NCI-H1436 (cell line): ENCODE data around the gene PNKP.
A peak's percentile ranks its signal among the peaks of the same experiment; 100 is the strongest.
"Not testable (repeated sequence)": the region's sequence is repeated elsewhere in the genome, so short reads cannot be mapped to it uniquely, and the experiment has no call there.

Source experiments
- DNase-seq: peaks from one replicate; lab custom pipeline; 2025; lab: John Stamatoyannopoulos, UW

The PNKP gene

DNA sequence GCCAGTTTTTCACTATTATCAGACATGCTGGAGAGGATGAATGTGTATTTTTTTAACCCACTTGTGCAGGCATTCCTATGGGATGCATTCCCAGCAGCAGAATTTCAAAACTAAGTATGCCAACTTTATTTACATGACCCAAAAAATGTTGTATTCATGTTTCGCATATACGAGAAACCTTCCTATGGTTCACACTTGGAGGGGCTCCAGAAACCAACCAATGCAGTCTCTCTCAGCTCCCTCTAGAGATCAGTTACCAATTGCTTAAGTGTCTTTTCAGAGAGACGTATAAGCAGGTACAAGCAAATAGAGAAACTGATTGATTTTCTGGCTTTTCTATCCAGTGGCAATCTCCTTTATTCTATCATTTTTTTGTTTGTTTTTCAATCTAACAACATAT is 22.0 kb downstream of the PNKP start:
- DNase-seq, result no peak

DNA sequence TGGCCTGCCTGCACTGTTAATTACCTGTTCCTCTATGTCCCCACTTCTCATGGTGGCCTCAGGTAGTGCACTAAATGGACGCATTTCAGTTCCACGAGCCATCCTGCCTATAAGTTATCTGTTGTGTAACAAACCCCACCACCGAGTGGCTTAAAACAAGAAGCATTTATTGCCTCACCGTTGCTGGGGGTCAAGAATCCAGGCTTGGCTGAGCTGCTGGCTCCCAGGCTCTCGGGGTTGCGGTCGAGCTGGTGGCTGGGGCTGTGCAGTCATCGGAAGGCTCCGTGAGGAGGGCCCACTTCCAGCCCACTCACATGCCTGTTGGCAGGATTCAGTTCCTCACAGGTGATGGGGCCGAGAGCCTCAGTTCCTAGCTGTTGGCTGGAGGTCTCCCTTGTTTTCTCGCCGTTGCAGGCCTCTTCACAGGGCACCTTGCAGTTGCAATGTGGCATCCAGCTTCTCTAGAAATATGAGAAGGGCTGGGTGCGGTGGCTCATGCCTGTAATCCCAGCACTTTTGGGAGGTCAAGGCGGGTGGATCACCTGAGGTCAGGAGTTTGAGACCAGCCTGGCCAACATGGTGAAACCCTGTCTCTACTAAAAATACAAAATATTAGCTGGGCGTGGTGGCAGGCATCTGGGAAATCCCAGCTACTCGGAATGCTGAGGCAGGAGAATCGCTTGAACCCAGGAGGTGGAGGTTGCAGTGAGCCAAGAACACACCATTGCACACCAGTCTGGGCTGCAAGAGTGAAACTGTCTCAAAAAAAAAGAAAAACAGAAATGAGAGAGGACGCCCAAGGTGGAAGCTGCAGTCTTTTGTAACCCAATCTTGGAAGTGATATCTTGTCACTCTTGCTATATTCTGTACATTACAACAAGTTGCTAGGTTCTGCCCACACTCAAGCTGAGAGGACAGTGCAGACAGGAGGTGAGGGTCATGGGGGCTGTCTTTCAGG is 23.0 kb downstream of the PNKP start:
- no peak for DNase-seq

DNA sequence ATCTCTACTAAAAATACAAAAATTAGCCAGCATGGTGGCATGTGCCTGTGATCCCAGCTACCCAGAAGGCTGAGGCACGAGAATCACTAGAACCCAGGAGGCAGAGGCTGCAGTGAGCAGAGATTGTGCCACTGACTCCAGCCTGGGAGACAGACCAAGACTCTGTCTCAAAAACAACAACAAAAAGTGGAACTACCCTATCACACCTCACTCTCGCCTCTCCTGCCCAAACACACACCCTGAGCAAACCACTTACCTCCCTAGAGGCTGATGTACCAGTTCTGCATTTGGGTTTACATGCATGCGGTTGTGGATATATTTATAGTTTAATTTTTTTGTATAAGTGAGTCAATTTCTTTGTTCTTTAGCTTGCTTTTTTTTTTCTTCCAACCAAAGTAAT is 24.1 kb downstream of the PNKP start:
- no peak for DNase-seq

DNA sequence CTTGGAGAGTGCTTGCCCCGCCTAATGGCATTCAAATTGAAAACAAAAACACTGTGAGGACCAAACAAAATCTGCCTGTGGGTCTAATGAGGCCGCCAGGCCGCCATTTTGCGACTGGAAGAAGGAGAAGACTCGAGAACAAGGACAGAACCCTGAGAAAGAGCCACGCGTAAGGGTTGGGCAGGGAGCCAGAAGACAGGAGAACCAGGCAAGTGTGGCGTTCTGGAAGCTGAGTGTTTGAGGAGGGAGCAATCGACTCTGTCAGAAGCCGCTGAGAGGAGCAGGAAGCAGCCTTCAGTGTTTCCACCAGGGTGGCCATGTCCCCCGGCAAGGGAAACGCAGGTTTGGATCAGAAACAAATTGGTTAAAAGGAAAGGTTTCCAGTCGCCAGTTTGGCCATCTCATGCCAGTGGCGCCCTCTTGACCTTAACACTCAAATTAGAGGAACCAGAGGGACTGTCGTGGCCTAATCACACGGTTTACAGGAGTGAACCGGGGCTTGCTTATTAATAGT is 26.6 kb downstream of the PNKP start:
- no peak for DNase-seq

DNA sequence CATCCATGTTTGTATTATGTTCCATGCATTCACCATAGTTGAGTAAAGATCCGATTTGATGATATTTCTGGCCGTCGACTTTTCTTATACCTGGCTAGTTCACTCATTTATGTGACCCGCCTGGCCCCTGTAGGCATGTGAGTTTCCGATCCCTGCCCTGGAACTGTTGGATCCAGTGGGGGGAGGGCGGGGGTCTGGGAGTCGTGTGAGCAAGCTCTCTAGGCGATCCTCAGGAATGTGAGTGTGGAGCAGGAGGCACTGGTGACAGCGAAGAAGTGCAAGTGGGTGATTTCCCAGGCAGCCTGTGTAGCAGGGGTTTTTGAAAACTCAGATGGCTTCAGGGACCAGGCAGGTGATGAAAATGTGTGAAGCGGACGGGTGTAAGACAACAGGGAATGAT is 27.1 kb downstream of the PNKP start:
- no peak for DNase-seq

DNA sequence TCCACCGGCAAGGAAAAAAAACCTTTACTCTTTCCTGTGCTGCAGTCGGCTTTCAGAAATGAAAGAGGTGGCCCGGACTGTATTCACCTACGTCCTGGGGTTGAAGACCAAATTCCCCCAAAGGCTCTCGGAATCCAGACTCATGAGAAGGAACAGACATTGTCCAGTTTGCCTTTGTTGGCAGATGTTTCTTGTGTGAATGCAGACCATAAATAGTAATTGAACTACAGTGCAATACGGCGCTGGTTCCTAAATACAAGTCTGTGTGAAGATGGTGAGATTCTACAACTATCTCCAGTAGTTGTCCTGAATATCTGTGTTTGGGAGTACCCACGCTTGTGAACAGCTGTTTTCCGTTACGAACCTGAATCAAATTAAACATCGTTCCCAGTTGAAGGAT is 27.7 kb downstream of the PNKP start:
- no peak for DNase-seq

DNA sequence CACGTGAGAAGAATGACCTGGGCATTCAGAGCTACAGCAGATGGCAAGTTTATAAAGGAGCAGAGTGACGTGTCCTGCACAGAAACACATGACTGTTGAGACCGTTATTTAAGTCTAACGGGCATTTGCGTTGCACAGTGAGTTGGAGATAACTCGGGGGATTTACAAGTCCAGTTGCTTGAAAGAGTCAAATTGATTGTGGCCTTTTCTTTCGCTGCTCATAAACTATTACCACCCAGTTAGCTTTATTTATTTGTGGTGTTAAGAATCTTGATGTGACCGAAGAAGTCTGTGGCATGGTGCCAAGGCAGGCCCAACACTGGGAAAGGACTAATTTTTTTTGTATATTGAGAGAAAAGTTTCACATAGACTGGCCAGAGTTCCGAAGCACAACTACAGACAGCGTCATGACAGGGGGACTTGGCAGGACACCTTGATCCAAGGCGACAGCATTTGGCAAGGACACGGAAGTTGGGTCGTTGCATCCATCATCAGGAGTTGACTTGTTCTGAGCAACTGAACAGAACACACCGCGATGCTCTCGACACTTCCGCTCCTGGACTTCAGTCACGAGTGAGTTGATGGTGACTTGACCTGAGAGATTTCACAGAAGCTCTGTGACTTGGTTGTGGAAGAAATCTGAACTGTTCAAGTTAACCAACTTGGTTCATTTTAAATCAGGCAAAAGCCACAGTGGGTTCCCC is 28.3 kb downstream of the PNKP start:
- DNase-seq, result no peak

DNA sequence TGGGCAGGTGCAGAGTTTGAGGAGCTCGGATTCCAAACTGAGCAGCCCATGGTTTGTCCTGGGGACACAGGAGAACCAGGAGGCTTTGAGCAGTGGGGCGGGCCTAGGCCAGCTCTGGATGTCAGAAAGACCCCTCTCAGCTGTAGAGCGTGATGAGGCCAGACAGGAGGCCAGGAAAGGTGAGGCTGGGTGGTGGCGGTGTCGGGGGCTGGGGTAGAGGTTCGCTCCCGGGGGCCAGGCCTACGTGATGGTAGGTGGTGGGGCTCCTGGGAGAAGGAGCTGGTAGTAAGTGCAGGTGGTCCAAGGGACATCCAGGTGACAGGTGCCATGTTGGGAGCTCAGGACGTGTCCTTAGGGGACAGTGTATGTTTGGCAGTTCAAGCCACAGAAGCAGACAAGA is 30.0 kb downstream of the PNKP start:
- DNase-seq, result no peak

DNA sequence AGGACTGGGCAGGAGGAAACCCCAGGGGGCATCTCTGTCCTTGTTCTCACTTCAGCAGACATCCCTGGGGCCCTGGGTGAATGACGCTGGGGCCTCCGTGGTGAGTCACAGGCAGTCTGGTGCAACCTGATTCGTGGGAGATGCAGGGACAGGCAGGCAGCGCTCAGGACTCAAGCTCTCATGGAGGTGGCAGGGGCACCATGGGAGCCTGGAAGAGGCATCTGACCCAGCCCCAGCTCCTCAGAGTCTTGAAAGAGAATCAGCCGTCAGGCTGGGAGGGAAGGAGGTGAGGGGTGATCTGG is 30.4 kb downstream of the PNKP start:
- DNase-seq, result no peak

DNA sequence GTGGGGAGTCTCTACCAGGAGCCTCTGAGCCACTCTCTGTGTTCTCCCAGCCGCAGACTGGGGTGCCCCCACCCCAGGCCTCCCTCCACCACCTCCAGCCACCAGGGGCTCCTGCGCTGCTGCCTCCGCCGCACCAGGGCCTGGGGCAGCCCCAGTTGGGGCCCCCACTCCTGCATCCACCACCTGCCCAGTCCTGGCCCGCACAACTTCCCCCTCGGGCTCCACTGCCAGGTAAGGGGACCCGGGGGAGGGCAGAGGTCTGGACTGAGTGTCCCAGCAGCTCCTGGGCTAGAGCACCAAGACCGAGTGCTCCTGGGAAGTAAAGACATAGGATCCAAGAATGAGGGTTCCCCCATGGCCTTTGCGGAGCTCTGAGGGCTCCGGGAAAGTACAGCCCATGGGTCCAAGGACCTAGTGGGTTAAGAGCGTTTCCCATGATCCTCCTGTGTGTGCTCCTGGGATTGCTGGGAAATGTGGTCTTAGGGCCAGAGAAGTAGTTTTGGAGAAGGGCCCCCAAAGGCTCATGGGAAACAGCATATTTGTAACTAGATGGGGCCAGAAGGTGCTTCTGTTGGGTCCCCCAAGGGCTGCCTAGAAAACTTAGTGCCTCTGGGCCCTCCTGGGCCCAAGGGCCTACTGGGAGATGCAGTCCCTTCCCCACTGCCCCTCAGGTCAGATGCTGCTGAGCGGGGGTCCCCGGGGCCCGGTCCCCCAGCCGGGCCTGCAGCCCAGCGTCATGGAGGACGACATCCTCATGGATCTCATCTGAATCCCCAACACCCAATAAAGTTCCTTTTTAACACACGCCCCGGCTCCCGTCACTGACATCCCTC is 31.0 kb downstream of the PNKP start:
- no peak for DNase-seq

DNA sequence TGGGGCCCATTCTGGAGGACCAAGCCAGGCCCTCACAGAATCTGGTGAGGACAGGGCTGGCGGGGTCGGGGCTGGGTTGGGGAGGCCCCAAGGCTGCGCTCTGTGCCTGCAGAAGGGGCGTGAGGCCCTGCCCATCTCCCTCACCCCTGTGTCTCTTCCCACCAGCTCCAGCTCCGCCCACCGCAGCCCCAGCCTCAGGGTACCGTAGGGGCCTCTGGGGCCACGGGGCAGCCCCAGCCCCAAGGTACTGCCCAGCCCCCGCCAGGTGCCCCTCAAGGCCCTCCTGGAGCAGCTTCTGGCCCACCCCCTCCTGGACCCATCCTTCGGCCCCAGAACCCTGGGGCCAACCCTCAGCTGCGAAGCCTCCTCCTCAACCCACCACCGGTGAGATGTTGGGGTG is 31.8 kb downstream of the PNKP start:
- no peak for DNase-seq

DNA sequence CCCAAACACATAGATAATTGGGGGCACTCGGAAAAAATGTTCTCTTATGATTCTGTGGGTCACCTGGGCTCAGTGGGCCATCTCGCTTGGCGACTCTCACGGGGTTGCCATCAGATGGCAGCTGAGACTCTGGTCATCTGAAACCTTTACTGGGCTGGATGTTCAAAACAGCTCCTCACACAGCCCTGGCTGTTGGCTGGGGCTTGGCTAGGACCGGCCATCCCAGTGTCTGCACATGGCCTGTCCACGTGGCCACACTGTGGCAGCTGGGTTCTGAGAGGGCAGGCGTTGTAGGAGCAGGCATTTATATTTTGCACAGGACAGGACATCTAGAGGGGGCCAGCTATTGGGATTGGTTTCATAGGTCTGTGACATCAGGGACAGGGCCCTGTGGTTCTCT is 33.8 kb downstream of the PNKP start:
- DNase-seq, result no peak

DNA sequence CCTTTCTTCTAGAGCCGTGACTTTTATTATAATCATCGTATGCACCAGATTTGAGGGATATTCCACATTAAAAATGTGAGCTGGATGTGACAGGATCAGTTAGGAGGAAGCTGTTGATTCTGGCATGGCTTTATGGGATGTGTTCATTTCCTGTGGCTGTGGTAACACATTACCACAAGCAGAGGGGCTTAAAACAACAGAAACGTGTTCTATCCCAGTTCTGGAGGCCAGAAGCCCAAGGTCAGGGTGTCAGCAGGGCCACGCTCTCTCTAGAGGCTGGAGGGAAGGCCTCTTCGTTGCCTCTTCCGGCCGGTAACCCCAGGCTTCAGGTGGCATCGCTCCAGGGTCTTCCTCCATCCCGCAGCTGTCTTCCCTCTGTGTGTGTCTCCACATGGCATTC is 34.8 kb downstream of the PNKP start:
- DNase-seq, result no peak

DNA sequence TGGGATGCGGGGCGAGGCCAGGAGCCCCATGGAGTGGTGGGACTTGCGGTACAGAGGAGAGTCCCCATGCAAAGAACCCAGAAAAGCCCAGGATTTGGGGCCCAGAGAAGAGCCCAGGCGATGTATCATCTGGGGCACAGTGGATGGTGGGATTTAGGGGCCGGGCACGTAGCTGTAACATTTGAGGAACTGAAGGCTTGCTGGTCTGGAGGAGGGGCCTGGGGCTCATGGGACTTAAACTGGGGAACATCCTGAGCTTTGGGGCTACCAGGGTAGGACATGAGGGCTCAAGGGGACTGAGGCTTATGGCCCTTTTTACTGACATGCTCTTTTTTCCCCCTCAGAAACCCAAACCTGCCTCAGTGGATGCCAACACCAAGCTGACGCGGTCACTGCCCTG is 35.8 kb downstream of the PNKP start:
- DNase-seq, result no peak

DNA sequence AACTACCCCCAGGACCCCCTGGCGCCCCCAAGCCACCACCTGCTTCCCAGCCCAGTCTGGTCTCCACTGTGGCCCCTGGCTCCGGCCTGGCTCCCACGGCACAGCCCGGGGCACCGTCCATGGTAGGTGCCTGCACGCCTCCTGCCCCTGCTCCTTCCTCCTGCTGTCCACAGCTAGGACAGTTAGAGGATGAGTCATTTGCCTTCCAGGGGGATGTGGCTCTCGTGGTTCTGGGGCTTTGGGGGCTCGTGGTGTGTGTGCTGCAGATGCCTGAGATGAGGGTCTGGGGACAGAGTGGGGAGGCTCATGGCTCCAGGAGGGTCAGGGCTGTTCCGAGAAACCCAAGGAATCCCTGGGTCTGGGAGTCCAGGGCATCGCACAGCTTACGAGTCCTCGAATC is 36.6 kb downstream of the PNKP start:
- no peak for DNase-seq

DNA sequence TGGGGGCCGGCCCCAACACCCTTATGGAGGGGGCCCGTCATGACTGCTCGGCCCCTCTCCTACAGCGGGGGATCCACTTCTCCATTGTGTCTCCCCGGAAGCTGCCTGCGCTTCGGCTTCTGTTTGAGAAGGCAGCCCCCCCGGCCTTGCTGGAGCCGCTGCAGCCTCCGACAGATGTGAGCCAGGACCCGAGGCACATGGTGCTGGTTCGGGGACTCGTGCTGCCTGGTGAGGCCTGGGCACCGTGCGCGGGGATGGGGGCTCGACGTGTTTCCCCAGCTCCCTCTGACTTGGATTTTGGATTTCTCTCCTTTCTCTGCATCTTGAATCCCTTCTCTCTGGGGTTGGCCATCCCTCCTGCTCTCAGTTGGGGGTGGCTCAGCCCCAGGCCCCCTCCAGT is 37.7 kb downstream of the PNKP start:
- DNase-seq, result no peak

DNA sequence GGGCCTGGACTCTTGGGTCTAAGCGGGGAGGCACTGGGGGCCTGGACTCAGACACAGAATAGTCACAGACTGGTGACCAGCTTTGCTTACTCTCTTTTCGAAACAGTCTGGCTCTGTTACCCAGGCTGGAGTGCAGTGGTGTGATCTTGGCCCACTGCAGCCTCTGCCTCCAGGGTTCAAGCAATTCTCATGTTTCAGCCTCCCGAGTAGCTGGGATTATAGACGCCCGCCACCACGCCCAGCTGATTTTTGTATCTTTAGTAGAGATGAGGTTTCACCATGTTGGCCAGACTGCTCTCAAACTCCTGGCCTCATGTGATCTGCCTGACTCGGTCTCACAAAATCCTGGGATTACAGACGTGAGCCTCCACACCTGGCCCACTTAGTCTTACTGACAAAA is 38.2 kb downstream of the PNKP start:
- no peak for DNase-seq

DNA sequence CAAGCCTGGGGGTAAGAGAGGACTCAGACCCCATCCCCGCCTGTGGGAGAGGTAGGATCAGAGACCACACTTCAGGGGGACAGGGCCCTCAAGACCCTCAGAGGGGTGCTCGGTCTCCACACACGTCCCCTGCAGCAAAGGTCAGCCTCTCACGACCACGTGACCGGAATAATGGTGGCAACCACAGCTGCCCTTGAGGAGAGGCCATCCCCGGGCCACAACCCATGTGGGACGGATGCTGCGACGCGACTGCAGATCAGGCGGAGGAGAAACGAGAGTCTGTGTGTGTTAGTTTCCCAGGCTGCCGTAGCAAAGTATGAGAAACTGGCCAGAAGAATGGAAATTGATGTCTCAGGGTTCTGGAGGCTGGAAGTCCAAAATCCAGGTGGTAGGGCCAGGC is 40.3 kb downstream of the PNKP start:
- no peak for DNase-seq

DNA sequence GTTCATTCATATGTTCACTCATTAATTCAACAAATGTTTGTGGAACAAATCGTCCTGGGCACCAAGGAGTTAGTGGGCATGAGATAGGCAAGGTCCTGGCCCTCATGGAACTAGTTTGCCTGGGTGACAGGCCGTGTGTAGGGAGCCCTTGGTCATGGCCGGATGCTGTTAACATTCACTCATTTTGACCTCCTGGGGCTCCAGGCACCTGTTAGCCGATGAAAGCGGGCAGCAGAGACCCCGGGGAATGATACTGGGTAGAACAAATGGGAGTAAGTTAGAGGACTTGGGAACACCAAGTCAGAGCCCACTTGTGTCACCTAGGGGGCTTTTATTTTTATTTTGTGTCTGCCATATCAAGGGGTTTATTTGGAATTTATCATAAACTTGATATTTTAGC is 42.7 kb downstream of the PNKP start:
- no peak for DNase-seq

DNA sequence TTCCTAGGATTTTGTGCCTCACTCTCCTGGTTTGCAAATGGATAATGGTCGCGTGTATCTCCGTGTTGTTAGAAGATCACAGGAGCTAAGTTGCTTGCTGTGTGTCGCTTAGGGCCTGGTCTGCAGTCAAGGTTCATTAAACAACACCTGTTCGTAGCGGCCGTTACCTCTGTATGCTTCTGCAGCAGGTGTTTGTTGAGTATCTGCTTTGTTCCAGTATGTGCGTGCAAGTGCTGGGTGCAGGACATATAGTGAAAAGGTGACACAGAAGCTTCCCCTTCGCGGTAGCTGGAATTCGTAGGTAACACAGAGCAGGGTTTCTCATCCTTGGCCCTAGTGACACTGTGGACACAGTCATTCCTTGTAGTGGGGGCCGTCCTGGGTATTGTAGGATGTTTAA is 43.9 kb downstream of the PNKP start:
- DNase-seq, result peak; percentile 81

DNA sequence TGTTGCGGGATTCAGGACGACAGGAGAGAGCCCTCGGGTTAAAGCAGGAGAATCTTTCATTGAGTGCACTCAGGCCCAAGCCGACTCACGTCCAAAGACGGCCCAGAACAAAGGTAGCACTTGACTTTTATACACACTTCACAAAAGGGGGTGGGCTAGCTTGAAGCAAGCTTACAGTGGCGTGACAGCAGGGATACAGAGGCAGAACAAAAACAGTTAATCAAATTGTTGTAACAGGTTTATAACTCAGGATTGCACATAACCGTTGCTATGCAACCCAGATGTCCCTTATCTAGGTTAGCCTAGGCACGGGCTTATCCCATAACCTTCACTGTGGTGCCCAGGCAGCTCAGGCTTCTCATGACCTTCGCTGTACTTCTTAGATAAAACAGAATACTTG is 47.3 kb downstream of the PNKP start:
- no peak for DNase-seq

DNA sequence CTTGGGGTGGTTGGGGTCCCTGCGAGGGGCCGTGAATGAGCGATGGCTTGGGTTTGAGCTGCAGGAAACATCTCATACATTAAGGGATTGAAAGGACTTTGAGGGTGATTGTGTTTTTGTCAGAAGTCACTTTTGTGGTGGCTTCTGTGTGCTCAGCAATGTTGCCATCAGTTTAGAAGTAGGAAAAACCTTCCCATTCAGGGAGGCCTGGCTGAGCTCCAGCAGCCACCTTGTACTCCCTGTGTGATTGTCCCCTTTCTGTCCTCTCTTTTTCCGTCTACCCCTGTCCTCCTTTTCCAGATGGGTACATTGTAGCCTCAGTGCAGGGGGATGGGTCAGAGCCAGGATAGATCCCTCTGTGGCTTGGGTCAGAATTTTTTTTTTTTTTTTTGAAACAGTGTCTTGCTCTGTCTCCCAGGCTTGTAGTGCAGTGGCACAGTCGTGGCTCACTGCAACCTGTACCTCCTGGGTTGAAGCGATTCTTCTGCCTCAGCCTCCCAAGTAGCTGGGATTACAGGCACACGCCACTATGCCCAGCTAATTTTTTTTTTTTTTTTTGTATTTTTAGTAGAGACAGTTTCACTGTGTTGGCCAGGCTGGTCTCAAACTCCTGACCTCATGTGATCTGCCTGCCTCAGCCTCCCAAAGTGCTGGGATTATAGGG is 47.8 kb downstream of the PNKP start:
- not testable (repeated sequence) for DNase-seq
